Activated T-cell treated with anti-CD3 and anti-CD28 coated beads for 24 hours (primary cell): Measurements from ENCODE around the gene ABL2.
"Not testable (repeated sequence)": the region's sequence is repeated elsewhere in the genome, so short reads cannot be mapped to it uniquely, and the experiment has no call there.

ENCODE experiments used
- DNase-seq: peaks from one replicate; pipeline ENCODE4 v3.0.0-alpha.2; 2020; ENCODE audit warnings: low read depth

The ABL2 gene

GRCh38 chr1:179135168-179135567 is 94.3 kb downstream of the ABL2 start:
- DNase-seq = not testable (repeated sequence)

DNA sequence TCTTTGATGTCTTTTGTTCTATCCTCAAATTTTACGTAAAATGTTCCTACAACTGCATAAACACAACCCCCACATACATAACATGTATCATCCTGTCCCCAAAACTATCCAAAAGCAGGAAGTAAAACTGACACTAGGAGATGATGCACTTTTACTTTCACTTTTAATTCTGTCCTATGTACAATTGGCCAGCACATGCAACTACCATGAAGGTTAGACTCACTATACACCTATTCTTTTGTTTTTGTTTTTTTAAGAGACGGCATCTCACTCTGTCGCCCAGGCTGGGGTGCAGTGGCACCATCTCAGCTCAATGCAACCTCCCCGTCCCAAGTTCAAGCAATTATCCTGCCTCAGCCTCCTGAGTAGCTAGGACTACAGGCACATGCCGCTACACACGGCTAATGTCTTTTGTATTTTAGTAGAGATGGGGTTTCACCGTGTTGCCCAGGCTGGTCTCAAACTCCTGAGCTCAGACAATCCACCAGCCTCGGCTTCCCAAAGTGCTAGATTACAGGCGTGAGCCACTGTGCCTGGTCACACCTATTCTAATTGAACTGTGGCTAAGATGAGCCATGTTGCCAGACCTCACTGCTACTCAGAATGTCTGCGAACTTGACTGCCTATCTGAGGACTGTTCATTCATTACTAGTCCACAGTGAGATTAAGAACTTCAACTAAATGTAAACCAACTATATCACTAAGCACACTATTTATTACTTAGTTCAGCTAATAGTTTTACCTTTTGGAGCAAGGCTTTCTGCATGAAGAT is 99.6 kb downstream of the ABL2 start:
- peak; percentile 2 for DNase-seq

GRCh38 chr1:179128520-179128919 is 101.0 kb downstream of the ABL2 start:
- DNase-seq = no peak

GRCh38 chr1:179127163-179127895 is 102.1 kb downstream of the ABL2 start:
- no peak for DNase-seq

GRCh38 chr1:179126338-179127060 is 103.0 kb downstream of the ABL2 start:
- no peak for DNase-seq

GRCh38 chr1:179124873-179125272 is 104.6 kb downstream of the ABL2 start:
- no peak for DNase-seq

DNA sequence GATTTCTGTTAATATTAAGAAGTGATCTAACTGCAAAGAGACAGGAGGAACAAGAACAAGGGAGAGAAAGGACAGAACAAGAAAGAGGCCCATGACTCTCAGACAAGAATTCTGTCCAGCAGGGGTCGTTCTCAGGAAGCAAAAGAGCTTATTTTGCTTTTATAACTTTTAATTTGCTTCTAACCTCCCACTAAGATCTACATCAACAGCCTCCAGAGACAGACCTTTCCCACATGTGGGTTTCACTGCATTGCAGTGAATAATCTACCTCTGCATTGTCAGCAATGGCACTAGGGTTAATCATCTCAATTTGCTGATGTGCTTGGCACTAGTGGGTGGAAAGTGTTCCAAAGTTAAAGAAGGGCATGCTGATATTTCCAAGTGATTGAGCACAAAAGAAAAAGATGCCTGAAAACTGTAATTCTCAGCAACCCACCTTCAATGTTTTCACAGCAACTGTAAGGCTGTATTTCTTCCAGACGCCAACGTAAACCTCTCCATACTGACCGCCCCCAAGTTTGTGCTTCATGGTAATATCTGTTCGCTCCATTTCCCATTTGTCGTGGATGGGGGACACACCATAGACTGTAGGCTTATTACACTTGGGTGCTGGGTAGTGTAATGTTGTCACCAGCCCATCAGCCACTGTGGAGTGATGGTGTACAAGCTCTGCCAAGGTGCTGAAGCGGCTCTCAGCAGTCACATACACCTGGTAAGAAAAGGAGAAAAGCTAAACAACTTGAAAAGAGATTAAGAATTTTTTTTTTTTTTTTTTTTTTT is 108.1 kb downstream of the ABL2 start:
- peak; percentile 18 for DNase-seq

DNA sequence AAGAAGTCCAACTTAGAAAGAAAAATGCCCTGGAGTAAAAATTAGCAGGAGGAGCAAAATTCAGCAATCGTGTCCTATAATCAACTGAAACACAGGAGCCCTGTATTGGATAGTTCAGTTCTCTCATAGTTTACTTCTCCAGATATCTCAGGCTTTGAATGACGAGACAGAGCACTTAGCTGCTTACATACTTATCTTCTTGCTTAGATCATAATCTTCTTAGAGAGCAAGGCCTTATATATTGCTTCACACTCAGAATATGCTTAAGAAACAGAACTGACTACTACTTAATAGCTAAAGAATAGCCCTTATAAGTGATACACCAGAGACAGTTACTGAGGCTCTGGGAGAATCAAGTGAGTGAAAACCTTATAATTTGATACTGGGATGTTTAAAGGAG is 108.7 kb downstream of the ABL2 start:
- no peak for DNase-seq

DNA sequence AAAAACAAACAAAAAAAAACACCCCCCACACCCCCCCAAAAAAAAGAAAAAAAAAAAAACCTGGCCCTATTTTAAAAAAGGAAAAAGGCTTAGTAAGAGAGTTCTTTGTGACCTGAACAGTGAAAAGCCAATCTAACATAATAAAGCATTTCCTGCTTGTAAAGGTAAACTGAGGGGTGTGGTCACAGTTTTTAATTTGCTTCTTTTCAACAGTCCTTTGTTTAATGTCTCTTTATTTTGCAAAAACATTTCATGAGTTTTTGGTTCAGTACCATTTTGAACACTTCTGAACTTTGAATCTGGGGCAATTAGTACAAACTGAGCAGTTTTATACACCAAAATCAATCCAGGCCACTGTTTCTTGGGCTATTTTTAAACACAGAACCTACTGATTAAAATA is 110.0 kb downstream of the ABL2 start:
- no peak for DNase-seq

- DNase-seq = no peak
These were observed 114.3 kb downstream of the ABL2 start for GRCh38 chr1:179115181-179115580.

- DNase-seq = no peak
These were observed 120.8 kb downstream of the ABL2 start for GRCh38 chr1:179108644-179109043.

GRCh38 chr1:179107706-179108629 is 121.5 kb downstream of the ABL2 start:
- no peak for DNase-seq

GRCh38 chr1:179105393-179105792 is 124.1 kb downstream of the ABL2 start:
- DNase-seq = no peak

DNA sequence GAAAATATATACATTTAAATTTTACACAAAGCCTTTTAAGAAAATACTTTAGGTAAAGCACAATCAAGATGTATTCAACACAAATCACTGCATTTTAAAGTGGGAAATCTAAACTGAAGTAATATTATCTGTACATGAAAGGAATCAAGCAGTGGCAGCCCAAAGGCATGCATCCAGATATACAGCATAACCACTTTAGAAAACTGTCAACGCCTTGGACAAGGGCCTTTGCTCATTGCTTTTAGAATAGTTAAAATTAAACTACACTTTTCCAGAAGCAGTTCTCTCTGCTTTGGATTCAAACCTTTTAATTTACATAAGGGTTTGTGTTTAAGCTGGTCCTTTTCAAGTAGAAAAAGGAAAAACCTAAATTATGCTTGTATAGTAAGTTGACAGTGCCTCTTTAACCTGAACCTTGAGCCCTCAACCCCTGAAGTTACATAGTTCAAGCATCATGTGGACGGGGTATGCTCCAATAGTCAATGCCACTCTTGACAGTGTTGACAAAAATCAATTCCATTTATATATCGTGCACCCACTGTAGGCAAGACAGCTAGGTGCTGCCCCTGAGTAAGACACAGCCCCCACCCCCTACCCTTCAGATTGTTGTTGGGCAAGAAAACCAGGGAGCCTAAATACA is 124.7 kb downstream of the ABL2 start:
- DNase-seq = no peak

GRCh38 chr1:179103999-179104398 is 125.5 kb downstream of the ABL2 start:
- no peak for DNase-seq

GRCh38 chr1:179101566-179101965 is 127.9 kb downstream of the ABL2 start:
- DNase-seq = no peak

- no peak for DNase-seq
These were observed 129.6 kb downstream of the ABL2 start for GRCh38 chr1:179099891-179100290.

- no peak for DNase-seq
These were observed 133.6 kb downstream of the ABL2 start for GRCh38 chr1:179095924-179096323.

GRCh38 chr1:179095377-179095776 is 134.1 kb downstream of the ABL2 start:
- no peak for DNase-seq

GRCh38 chr1:179094818-179095217 is 134.7 kb downstream of the ABL2 start:
- DNase-seq = no peak
